Measurements from ENCODE around the gene POLK.

GRCh38 chr5:75632321-75632720, 120.6 kb downstream of the POLK start:
- TF ChIP-seq CTCF (IDR thresholded peaks at IDR 0.05) (no peak), POLR2A (IDR thresholded peaks at IDR 0.05) (no peak)
